NCI-H2029 (cell line): ENCODE results near the gene LINC00237.

ENCODE experiments used
- DNase-seq: peaks from one replicate; lab custom pipeline; 2025; lab: John Stamatoyannopoulos, UW

The LINC00237 gene

GRCh38 chr20:21096321-21097043 is 9.7 kb downstream of the LINC00237 start:
- DNase-seq, result peak; percentile 74

GRCh38 chr20:21092806-21093205 is 13.4 kb downstream of the LINC00237 start:
- DNase-seq, result no peak

GRCh38 chr20:21090721-21091120 is 15.4 kb downstream of the LINC00237 start:
- DNase-seq, result peak; percentile 45

GRCh38 chr20:21090111-21090618 is 16.0 kb downstream of the LINC00237 start:
- no peak for DNase-seq

GRCh38 chr20:21089391-21089790 is 16.8 kb downstream of the LINC00237 start:
- no peak for DNase-seq

- no peak for DNase-seq
Observed at GRCh38 chr20:21087862-21088540, 18.2 kb downstream of the LINC00237 start.

- DNase-seq, result no peak
Observed at GRCh38 chr20:21083825-21084325, 22.3 kb downstream of the LINC00237 start.

GRCh38 chr20:21082584-21082983 is 23.6 kb downstream of the LINC00237 start:
- no peak for DNase-seq

GRCh38 chr20:21077809-21078345 is 28.3 kb downstream of the LINC00237 start:
- no peak for DNase-seq

GRCh38 chr20:21076073-21076472 is 30.1 kb downstream of the LINC00237 start:
- DNase-seq, result no peak

- no peak for DNase-seq
Observed at GRCh38 chr20:21075471-21075870, 30.7 kb downstream of the LINC00237 start.

- peak; percentile 13 for DNase-seq
Observed at GRCh38 chr20:21074605-21075336, 31.4 kb downstream of the LINC00237 start.

GRCh38 chr20:21067255-21067654 is 38.9 kb downstream of the LINC00237 start:
- no peak for DNase-seq

GRCh38 chr20:21064924-21065323 is 41.2 kb downstream of the LINC00237 start:
- DNase-seq, result no peak

- DNase-seq, result no peak
Observed at GRCh38 chr20:21063276-21063675, 42.9 kb downstream of the LINC00237 start.

- no peak for DNase-seq
Observed at GRCh38 chr20:21053002-21053762, 53.0 kb downstream of the LINC00237 start.

GRCh38 chr20:21052686-21053001 is 53.5 kb downstream of the LINC00237 start:
- no peak for DNase-seq

- DNase-seq, result no peak
Observed at GRCh38 chr20:21052241-21052640, 53.9 kb downstream of the LINC00237 start.

- DNase-seq, result no peak
Observed at GRCh38 chr20:21050710-21051109, 55.4 kb downstream of the LINC00237 start.

- no peak for DNase-seq
Observed at GRCh38 chr20:21049305-21049828, 56.8 kb downstream of the LINC00237 start.

GRCh38 chr20:21048841-21049273 is 57.3 kb downstream of the LINC00237 start:
- DNase-seq, result peak; percentile 46
